Fibroblast of skin of right biceps (primary cell): ENCODE data around the gene PNMA8A.
"Not testable (repeated sequence)": the region's sequence is repeated elsewhere in the genome, so short reads cannot be mapped to it uniquely, and the experiment has no call there.

Experiments used
- DNase-seq: peaks from one replicate; pipeline ENCODE4 v3.0.0-alpha.2; 2013

Gene PNMA8A

GRCh38 chr19:46463516-46463915, 7.8 kb downstream of the PNMA8A start:
- DNase-seq = no peak

GRCh38 chr19:46461537-46461936, 9.8 kb downstream of the PNMA8A start:
- no peak for DNase-seq

GRCh38 chr19:46460981-46461380, 10.4 kb downstream of the PNMA8A start:
- no peak for DNase-seq

- no peak for DNase-seq
Measured at GRCh38 chr19:46460055-46460454, 11.3 kb downstream of the PNMA8A start.

- DNase-seq = no peak
Measured at GRCh38 chr19:46456930-46457329, 14.4 kb downstream of the PNMA8A start.

- no peak for DNase-seq
Measured at GRCh38 chr19:46454244-46454643, 17.1 kb downstream of the PNMA8A start.

- no peak for DNase-seq
Measured at GRCh38 chr19:46453661-46454060, 17.7 kb downstream of the PNMA8A start.

- DNase-seq = no peak
Measured at GRCh38 chr19:46452186-46452585, 19.2 kb downstream of the PNMA8A start.

- no peak for DNase-seq
Measured at GRCh38 chr19:46451352-46451751, 20.0 kb downstream of the PNMA8A start.

- no peak for DNase-seq
Measured at GRCh38 chr19:46450737-46451136, 20.6 kb downstream of the PNMA8A start.

- no peak for DNase-seq
Measured at GRCh38 chr19:46449228-46449627, 22.1 kb downstream of the PNMA8A start.

- DNase-seq = no peak
Measured at GRCh38 chr19:46448601-46449000, 22.8 kb downstream of the PNMA8A start.

GRCh38 chr19:46447824-46448223, 23.5 kb downstream of the PNMA8A start:
- no peak for DNase-seq

- DNase-seq = no peak
Measured at GRCh38 chr19:46447006-46447405, 24.4 kb downstream of the PNMA8A start.

GRCh38 chr19:46446021-46446420, 25.3 kb downstream of the PNMA8A start:
- DNase-seq = no peak

GRCh38 chr19:46442808-46443450, 28.4 kb downstream of the PNMA8A start:
- DNase-seq = peak; percentile 84

GRCh38 chr19:46441866-46442265, 29.5 kb downstream of the PNMA8A start:
- DNase-seq = no peak

- not testable (repeated sequence) for DNase-seq
Measured at GRCh38 chr19:46435689-46436088, 35.7 kb downstream of the PNMA8A start.

- DNase-seq = no peak
Measured at GRCh38 chr19:46435009-46435408, 36.4 kb downstream of the PNMA8A start.

- DNase-seq = not testable (repeated sequence)
Measured at GRCh38 chr19:46433470-46433869, 37.9 kb downstream of the PNMA8A start.

GRCh38 chr19:46431824-46432223, 39.5 kb downstream of the PNMA8A start:
- no peak for DNase-seq

- no peak for DNase-seq
Measured at GRCh38 chr19:46429999-46430398, 41.4 kb downstream of the PNMA8A start.

- peak; percentile 63 for DNase-seq
Measured at GRCh38 chr19:46428239-46429135, 42.9 kb downstream of the PNMA8A start, which contains the start of gene PNMA8C. TSS of gene PNMA8C (minus strand) at chr19:46428936. CDS start at chr19:46428359, 577 bp downstream.

GRCh38 chr19:46427518-46428045, 43.8 kb downstream of the PNMA8A start:
- DNase-seq = no peak
